Chondrocyte (in vitro differentiated cells): ENCODE results near the gene ARHGEF33. TPM values are rescaled to one million over a fixed set of nuclear protein-coding genes. Genes with fewer than 3 reads are reported as not detected.

Experiments
- DNase-seq: peaks from one replicate; pipeline ENCODE4 v3.0.0; 2021; ENCODE audit warnings: mixed read lengths, low spot score
- H3K27ac Mint-ChIP-seq: one replicate; pipeline ENCODE4 v1.8.0; 2021; ENCODE audit warnings: mild to moderate bottlenecking, moderate library complexity, mixed read lengths; ENCODE audit not compliant: unreplicated experiment
- H3K27me3 Mint-ChIP-seq: 2 replicates; pipeline ENCODE4 v1.8.0; 2021; ENCODE audit warnings: low read depth, mixed read lengths
- H3K36me3 Mint-ChIP-seq: 2 replicates; pipeline ENCODE4 v1.8.0; 2021; ENCODE audit warnings: low read depth, mixed read lengths
- H3K4me1 Mint-ChIP-seq: 2 replicates; pipeline ENCODE4 v1.8.0; 2021; ENCODE audit warnings: low read depth, mild to moderate bottlenecking, mixed read lengths
- H3K4me3 Mint-ChIP-seq: one replicate; pipeline ENCODE4 v1.8.0; 2021; ENCODE audit warnings: mild to moderate bottlenecking, moderate library complexity, mixed read lengths; ENCODE audit not compliant: unreplicated experiment
- H3K9me3 Mint-ChIP-seq: 2 replicates; pipeline ENCODE4 v1.8.0; 2021; ENCODE audit warnings: low read depth, mixed read lengths
- total RNA-seq: library from RNA; stranded (reverse); gene quantifications from 3 replicates; pipeline ENCODE4 v1.2.1, GENCODE V29; 2021
- TF ChIP-seq, protein P1 (sequence below): fragments of 200-600 bp; sonication (generic); IDR thresholded peaks from 2 replicates; pipeline ENCODE4 v1.5.0; 2021; ENCODE audit warnings: antibody characterized with exemption, mild to moderate bottlenecking, moderate library complexity

Gene ARHGEF33
- total RNA-seq, 1 donor from 2014 or later, result 0.87 TPM

GRCh38 chr2:38948995-38949394 is 59.3 kb downstream of the ARHGEF33 start:
- Mint-ChIP-seq H3K27ac (no peak overlapping the region), H3K4me1 (peaks cover 7% of the 10 kb centered on the region), H3K27me3 (peaks cover 5% of the 10 kb centered on the region), H3K36me3 (no peaks in the 10 kb centered on the region), H3K4me3 (no peak overlapping the region), H3K9me3 (no peaks in the 10 kb centered on the region)
- TF ChIP-seq, protein P1, sequence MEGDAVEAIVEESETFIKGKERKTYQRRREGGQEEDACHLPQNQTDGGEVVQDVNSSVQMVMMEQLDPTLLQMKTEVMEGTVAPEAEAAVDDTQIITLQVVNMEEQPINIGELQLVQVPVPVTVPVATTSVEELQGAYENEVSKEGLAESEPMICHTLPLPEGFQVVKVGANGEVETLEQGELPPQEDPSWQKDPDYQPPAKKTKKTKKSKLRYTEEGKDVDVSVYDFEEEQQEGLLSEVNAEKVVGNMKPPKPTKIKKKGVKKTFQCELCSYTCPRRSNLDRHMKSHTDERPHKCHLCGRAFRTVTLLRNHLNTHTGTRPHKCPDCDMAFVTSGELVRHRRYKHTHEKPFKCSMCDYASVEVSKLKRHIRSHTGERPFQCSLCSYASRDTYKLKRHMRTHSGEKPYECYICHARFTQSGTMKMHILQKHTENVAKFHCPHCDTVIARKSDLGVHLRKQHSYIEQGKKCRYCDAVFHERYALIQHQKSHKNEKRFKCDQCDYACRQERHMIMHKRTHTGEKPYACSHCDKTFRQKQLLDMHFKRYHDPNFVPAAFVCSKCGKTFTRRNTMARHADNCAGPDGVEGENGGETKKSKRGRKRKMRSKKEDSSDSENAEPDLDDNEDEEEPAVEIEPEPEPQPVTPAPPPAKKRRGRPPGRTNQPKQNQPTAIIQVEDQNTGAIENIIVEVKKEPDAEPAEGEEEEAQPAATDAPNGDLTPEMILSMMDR, result no peak
- no peak for DNase-seq

GRCh38 chr2:38951766-38952165 is 62.1 kb downstream of the ARHGEF33 start:
- Mint-ChIP-seq H3K4me3 (no peak overlapping the region), H3K36me3 (peaks cover 1% of the 10 kb centered on the region), H3K27me3 (peaks cover 5% of the 10 kb centered on the region), H3K4me1 (peaks cover 7% of the 10 kb centered on the region), H3K27ac (no peak overlapping the region), H3K9me3 (no peaks in the 10 kb centered on the region)
- TF ChIP-seq, protein P1, result no peak
- DNase-seq, result no peak

DNA sequence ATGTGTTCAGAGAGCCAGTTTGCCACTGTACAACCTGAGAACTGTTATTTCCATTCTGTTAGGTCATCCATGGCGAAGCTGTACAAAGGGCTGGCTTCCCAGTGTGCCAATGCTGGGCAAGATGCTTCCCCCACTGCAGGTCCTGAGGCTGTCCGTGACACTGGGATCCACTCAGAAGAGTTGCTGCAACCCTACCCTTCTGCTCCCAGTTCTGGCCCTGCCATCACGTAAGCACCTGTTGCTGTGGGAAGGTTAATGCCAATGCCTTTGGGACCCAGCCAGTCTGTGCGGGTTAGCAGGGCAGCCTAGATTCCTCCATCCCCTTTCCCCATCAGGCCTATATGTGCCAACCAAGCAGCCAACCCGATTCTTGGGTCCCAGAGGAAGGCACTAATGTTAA is 68.3 kb downstream of the ARHGEF33 start:
- Mint-ChIP-seq H3K36me3 (peaks cover 1% of the 10 kb centered on the region), H3K9me3 (no peaks in the 10 kb centered on the region), H3K4me1 (no peaks in the 10 kb centered on the region), H3K27me3 (peaks cover 5% of the 10 kb centered on the region), H3K4me3 (no peak overlapping the region), H3K27ac (no peak overlapping the region)
- TF ChIP-seq, protein P1, result no peak
- DNase-seq, result no peak

- H3K27me3 Mint-ChIP-seq, result no peaks in the 10 kb centered on the region
- DNase-seq, result no peak
- TF ChIP-seq, protein P1, result no peak
- H3K4me3 Mint-ChIP-seq, result no peak overlapping the region
- H3K27ac Mint-ChIP-seq, result no peak overlapping the region
- no peaks in the 10 kb centered on the region for H3K9me3 Mint-ChIP-seq
- H3K36me3 Mint-ChIP-seq, result peaks cover 1% of the 10 kb centered on the region
- H3K4me1 Mint-ChIP-seq, result no peaks in the 10 kb centered on the region
Measured at GRCh38 chr2:38959466-38959865, 69.8 kb downstream of the ARHGEF33 start.

DNA sequence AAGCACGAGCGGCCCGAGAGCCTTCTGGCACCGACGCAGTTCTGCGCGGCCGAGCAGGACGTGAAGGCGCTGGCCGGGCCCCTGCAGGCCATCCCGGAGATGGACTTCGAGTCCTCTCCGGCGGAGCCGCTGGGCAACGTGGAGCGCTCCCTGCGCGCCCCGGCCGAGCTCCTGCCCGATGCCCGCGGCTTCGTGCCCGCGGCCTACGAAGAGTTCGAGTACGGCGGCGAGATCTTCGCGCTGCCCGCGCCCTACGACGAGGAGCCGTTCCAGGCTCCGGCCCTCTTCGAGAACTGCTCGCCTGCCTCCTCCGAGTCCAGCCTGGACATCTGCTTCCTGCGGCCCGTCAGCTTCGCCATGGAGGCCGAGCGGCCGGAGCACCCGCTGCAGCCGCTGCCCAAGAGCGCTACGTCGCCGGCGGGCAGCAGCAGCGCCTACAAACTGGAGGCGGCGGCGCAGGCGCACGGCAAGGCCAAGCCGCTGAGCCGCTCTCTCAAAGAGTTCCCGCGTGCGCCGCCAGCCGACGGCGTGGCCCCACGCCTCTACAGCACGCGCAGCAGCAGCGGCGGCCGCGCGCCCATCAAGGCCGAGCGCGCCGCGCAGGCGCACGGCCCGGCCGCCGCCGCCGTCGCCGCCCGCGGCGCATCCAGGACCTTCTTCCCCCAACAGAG is 70.4 kb downstream of the ARHGEF33 start:
- Mint-ChIP-seq H3K4me1 (no peaks in the 10 kb centered on the region), H3K9me3 (no peaks in the 10 kb centered on the region), H3K27me3 (no peaks in the 10 kb centered on the region), H3K36me3 (peaks cover 1% of the 10 kb centered on the region), H3K27ac (no peak overlapping the region), H3K4me3 (peak overlapping the region; percentile 46)
- TF ChIP-seq, protein P1, result no peak
- no peak for DNase-seq
